HG02678 (cell line): ENCODE results near the gene IFI6.

ENCODE experiments used
- ATAC-seq: cut with Tn5 transposase; IDR thresholded peaks from one replicate; pipeline ENCODE4 v1.9.1; 2021; ENCODE audit warnings: mild to moderate bottlenecking, moderate library complexity; ENCODE audit not compliant: unreplicated experiment

IFI6 gene

DNA sequence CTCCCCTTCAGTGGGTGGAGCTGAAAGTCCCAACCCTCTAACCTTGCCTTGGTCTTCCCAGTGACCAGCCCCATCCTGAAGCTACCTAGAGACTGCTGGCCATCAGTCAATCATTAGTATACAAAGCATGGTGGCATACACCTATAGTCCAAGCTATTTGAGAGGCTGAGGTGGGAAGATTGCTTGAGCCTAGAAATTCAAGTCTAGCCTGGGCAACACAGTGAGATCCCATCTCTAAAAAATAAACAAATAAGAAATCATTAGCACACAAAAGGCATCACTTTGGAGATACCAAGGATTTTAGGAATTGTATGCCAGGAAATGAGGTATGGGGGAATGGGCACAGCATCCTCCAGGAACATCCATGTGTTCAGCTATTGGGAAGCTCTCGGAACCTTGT lies 4.4 kb upstream of the IFI6 start:
- ATAC-seq, result no peak

DNA sequence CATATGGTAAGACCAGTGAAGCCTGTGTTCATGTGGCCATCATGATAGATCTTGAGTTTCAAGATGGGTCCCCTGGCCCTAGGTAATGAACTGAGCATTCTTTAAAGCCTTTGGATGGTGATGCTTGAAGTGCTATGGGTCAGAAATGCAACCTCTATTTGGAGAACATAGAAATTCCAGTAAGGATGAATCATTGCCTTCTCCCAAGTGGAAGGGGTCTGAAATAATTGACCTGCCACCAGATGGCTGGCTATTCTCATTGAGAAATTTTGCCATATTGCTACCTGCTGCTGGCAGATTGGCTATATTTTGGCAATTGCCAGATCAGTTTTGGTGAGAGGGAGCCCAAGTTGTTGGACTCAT lies 739 bp upstream of the IFI6 start:
- ATAC-seq, result no peak

DNA sequence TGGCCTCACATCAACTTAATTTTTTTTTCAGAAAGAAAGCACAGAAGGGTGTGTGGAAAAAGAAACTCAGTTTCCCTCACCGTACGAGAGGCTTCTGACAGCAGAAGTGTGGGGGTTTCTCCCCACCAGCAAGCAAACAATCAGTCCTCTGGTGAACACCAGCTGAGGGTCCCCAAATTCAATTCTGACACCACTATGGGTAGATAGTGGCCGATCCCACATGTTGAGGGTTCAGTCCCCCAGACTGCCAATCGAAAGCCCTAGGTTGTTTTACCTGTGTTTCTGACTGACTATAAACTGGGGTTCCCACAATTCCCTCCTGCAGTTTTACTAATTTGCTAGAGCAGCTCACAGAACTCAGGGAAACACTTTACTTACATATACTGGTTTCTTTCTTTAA lies 2.1 kb downstream of the IFI6 start:
- no peak for ATAC-seq

DNA sequence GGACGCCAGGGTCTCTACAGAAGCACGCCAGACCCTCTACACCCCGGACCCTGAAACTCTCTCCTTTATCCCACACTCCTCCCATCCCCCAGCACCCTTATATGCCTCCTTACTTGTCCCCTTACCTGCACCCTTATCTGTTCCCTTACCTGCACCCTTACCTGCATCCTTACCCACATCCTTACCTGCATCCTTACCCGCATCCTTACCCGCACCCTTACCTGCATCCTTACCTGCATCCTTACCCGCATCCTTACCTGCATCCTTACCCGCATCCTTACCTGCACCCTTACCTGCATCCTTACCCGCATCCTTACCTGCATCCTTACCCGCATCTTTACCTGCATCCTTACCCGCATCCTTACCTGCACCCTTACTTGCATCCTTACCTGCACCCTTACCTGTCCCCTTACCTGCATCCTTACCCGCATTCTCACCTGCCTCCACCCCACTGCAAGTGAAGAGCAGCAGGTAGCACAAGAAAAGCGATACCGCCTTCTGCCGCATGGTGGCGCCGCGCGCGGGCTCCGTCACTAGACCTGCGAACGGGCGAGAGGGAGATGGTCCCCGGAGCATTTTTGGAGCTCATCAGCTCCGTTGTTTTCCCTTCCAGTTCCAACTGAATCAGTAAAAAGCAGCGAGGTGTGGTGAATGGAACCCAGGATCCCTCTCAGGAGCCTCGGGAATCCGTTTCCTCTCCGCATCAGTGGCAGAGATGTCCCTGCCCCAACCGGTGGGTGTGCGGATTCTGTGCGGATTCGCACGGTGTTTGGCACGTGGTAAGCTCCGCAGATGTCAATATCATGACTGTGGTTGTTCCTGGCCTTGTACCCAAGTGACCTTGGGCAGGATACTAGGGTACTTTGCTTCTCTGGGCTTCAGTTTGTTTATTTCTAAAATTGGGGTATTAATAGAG lies 2.9 kb downstream of the IFI6 start:
- ATAC-seq, result no peak

DNA sequence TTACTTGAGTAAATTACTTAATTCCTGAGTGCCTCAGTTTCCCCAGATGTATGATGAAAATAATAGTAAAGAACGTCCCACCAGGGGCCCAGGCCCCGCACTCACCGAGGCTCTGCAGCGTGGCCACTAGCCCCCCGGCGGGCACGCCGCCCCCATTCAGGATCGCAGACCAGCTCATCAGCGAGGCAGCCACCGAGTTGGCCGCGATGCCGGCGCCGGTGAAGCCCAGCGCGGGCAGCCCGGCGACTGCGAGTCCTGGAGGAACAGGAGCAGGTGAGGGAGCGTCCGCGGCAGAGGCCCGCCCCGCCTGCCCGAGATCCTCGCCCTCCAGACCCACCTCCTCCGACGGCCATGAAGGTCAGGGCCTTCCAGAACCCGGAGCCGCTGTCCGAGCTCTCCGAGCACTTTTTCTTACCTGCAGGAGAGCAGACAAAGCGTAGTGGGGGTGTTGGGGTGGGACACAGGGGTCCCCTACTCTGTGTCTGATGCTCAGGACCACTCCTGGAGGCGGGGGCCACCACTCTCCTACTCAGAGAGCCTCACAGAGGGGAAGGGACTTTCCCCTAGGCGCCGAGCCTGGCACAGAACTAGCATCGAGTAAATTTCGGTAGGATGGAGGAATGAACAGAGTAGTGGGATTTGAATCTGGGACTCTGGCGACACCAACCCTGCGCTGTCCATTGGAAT lies 3.7 kb downstream of the IFI6 start:
- no peak for ATAC-seq

DNA sequence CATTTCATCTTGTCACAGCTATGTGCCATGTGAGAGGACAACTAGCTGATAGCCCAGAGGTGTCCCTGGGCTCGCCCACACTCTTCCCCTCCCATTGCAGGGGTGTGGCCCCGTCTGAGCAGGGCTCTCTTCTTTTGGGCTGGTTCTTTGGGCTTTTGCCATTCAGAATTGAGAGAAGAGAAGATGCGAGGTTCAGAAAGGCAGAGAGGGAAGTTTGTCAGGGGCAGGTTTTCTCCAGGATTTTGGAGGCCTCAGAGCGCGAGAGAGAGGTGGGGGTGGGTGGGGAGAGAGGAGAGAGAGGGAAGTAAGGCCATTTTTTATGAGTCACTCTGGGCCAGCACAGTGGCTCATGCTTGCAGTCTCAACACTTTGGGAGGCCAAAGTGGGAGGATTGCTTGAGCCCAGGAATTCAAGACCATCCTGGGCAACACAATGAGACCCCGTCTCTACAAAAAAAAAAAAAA lies 5.2 kb downstream of the IFI6 start:
- no peak for ATAC-seq

DNA sequence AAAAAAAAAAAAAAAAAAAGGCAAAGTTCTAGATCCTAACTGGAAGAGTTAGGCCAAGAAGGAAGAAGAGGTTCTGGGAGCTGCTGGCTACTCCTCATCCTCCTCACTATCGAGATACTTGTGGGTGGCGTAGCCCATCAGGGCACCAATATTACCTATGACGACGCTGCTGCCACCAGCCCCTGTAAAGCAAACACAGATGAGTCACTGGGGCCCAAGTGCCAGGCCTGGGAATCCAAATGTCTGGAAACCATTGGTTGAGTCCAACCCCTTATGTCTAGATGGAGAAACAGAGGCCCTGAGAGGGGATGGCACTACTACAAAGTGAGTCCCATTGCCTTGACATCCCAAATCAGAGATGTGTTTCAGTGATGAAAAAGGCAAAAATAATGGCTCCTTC lies 5.7 kb downstream of the IFI6 start:
- no peak for ATAC-seq

DNA sequence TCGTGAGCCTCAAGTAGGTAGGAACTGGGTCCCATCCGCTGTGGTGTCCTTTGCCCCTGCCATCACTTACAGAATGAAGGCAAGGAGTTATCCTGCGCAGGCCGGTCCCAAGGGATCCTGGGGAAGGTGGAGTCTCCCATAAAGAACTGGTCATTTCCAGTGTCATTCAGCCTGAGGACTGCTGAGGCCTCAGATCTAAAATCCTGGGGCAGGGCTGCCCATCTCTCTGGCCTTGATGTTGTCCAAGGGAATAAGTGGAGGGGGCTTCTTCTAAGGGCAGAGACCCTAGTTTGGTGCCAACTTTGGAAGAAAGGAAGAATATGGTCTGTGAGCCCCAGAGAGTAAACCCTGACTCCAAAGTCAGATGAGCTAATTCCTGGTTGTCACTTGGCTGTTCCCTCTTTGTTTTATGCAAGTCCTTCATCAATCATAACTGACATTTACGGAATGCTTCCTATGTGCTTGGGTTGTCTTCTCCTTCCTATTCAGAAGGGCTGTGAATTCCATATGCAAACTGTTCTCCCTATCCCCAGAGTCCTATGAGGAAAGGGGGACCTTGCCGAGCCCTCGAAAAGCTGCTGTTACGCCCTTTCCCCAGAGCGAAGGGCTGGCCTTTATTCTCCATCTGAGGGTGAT lies 6.9 kb downstream of the IFI6 start:
- ATAC-seq, result no peak

- ATAC-seq, result no peak
Observed at GRCh38 chr1:27664291-27664690, 7.7 kb downstream of the IFI6 start.

- ATAC-seq, result peak; percentile 39
Observed at GRCh38 chr1:27662707-27663393, 9.1 kb downstream of the IFI6 start.

- no peak for ATAC-seq
Observed at GRCh38 chr1:27662261-27662660, 9.7 kb downstream of the IFI6 start.

- no peak for ATAC-seq
Observed at GRCh38 chr1:27661412-27662075, 10.4 kb downstream of the IFI6 start.

DNA sequence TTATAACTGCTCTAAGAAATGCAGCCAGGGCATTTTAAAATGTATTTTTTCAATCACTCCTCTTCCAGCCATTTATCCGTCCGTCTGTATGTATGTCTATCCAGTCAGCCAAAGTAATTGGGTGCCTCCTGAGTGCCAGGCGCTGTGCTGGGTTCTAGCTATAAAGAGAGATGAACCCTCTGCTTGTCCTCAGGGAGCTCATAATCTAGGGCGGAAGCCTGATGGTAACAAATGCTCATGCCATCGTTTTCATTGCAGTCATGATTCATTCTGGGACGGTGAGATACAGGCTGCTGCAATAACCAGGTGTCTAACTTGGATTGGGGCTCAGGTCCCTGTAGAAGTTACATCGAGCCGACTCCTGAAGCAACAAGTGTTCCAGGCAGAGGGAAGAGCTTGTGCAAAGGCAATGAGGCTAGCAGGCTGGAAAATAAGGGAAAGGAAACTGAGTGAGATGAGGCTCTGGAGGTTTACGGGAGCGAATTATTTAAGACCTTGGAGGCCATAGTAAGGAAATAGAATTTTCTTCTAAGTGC lies 11.6 kb downstream of the IFI6 start:
- ATAC-seq, result no peak

- peak; percentile 76 for ATAC-seq
Observed at GRCh38 chr1:27659497-27660299, 12.3 kb downstream of the IFI6 start.

DNA sequence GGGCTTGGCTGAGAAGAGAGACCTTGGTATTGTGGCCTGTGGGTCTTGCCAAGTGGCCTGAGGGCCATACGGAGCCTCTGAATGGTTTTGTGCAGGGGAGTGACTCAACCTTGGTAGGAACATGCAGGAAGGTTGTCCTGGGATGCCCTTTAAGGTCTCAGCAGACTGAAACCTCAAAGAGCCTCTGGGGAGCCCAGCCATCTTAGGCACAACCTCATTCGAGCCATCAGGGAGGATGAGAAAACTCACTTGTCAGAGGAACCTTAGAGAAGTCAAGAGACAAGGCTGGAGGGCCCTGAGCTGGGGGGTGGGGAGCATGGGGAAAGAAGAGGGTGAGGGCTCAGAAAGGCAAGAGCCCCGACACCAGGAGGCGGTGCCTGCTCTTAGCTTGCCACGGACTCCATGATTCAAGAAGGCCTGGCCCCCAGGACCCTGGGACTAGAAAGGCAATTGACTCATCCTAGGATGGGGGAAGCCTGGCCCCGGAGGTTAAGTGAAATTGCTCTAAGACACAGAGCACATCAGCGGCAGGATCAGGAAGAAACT lies 13.0 kb downstream of the IFI6 start:
- ATAC-seq, result peak; percentile 13

- no peak for ATAC-seq
Observed at GRCh38 chr1:27656157-27656893, 15.7 kb downstream of the IFI6 start.

- ATAC-seq, result no peak
Observed at GRCh38 chr1:27655151-27655937, 16.6 kb downstream of the IFI6 start.
